AG04450 (cell line): ENCODE data around the gene PPP1R13L. TPM values are rescaled to one million over a fixed set of nuclear protein-coding genes. Genes with fewer than 3 reads are reported as not detected.

Experiments
- CTCF ChIA-PET: fragments of 300-600, 350-600 bp; formaldehyde crosslinking; extraction: SDS; loops from one replicate; lab custom pipeline; 2022; ENCODE audit warnings: antibody characterized with exemption, inconsistent platforms; lab: Charles Lee
- POLR2A ChIA-PET: fragments of 350-600 bp; formaldehyde crosslinking; extraction: SDS; loops from one replicate; lab custom pipeline; 2021; ENCODE audit warnings: antibody characterized with exemption, inconsistent platforms; lab: Yijun Ruan, JAX
- DNase-seq: peaks from one replicate; pipeline ENCODE4 v3.0.0-alpha.2; 2011; ENCODE audit warnings: low read depth, low spot score
- H3K27ac ChIP-seq: one replicate; pipeline ENCODE4 v1.5.1; 2012; ENCODE audit warnings: low read depth, low read length, control low read depth
- H3K27me3 ChIP-seq: one replicate; pipeline ENCODE4 v1.6.0; 2012; ENCODE audit warnings: low read length; ENCODE audit not compliant: control insufficient read depth, insufficient read depth
- H3K4me3 ChIP-seq: 2 replicates; pipeline ENCODE4 v1.5.1; 2011; ENCODE audit warnings: mild to moderate bottlenecking, low read depth, low read length, control low read depth
- H3K9me3 ChIP-seq: 2 replicates; pipeline ENCODE4 v1.5.1; 2012; ENCODE audit warnings: low read length; ENCODE audit not compliant: control insufficient read depth, insufficient read depth
- polyA plus RNA-seq: library from polyadenylated mRNA; depleted of rRNA; stranded (reverse); fragments of >200 nt; gene quantifications from 2 replicates; pipeline ENCODE4 v1.2.3, GENCODE V29; 2011
- TF ChIP-seq, protein P1 (sequence below): IDR thresholded peaks from 2 replicates; pipeline ENCODE4 v1.5.1; 2011; ENCODE audit warnings: low read depth, low read length, control low read depth, inconsistent platforms

PPP1R13L gene
- polyA plus RNA-seq, 1 experiment, result 2.4 TPM

DNA sequence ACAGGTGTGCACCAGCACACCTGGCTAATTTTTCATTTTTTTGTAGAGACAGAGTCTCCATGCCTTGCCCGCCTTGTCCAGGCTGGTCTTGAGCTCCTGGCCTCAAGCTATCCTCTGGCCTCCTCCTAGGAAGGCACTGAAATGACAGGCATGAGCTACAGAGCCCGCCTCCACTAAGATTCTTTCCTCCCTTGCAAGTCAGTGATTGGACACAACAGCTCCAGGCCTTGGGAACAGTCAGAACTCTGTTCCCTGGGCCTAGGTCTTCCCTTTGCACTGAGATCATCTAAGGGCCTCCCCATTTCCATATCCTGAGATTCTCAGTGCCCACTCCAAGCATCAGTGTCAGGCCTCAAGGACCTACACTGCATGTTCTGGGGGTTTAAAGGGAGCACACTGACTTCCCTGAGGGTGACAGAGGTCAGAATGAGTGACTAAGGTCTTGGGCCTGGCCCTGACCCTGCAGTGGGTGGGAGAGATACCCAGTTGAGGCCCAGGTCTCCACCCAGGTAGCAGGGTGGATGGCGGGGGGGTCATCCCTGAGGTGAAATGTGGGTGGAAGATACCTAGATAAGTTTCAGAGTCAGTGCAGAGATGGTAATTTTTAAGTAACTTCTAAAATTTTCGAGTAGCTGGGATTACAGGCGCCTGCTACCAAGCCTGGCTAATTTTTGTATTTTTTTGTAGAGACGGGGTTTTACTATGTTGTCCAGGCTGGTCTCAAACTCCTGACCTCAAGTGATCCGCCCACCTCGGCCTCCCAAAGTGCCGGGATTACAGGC, 36.2 kb upstream of the PPP1R13L start:
- POLR2A ChIA-PET, result interaction anchor here (1.1 kb wide), 1 partner anchor 27 kb away, joined by 5 read pairs; the partner anchor contains the start of gene FOSB
- Histone ChIP-seq H3K27me3 (no peaks in the 10 kb centered on the region), H3K9me3 (no peaks in the 10 kb centered on the region), H3K27ac (peak overlapping the region; percentile 21), H3K4me3 (no peak overlapping the region)
- TF ChIP-seq, protein P1, sequence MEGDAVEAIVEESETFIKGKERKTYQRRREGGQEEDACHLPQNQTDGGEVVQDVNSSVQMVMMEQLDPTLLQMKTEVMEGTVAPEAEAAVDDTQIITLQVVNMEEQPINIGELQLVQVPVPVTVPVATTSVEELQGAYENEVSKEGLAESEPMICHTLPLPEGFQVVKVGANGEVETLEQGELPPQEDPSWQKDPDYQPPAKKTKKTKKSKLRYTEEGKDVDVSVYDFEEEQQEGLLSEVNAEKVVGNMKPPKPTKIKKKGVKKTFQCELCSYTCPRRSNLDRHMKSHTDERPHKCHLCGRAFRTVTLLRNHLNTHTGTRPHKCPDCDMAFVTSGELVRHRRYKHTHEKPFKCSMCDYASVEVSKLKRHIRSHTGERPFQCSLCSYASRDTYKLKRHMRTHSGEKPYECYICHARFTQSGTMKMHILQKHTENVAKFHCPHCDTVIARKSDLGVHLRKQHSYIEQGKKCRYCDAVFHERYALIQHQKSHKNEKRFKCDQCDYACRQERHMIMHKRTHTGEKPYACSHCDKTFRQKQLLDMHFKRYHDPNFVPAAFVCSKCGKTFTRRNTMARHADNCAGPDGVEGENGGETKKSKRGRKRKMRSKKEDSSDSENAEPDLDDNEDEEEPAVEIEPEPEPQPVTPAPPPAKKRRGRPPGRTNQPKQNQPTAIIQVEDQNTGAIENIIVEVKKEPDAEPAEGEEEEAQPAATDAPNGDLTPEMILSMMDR, result no peak
- CTCF ChIA-PET, result interaction anchor here (0.6 to 5.9 kb wide), 3 partner anchors 37 to 65 kb away, joined by 7 to 224 read pairs (median 8); no protein-coding TSS in a partner anchor
- DNase-seq, result no peak

DNA sequence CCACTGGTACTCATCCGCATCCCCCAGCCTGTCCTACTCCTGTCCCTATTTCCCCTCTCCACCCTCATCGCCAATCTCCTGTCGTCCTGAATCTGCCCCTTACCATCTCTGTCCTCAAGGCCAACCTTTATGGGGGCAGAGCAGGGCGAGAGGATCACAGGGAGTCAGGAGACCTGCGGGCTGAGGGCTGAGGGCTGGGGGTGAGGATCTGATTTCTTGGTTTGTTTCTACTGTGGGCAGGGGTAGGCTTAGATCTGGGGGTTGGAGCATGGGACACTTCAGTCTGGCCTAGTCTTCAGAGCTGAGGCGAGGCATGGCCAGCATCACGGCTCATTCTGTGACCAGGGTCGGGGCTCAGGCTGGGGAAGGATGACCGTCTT, 35.4 kb upstream of the PPP1R13L start:
- ChIA-PET POLR2A (interaction anchor here (1.1 to 1.8 kb wide), 3 partner anchors 28 to 39 kb away, joined by 5 to 30 read pairs (median 9); partner anchors contain the start of gene FOSB), CTCF (interaction anchor here (0.6 to 5.9 kb wide), 13 partner anchors 9 to 198 kb away, joined by 3 to 224 read pairs (median 9); partner anchors contain the start of gene FOSB)
- H3K27me3 ChIP-seq, result no peaks in the 10 kb centered on the region
- H3K9me3 ChIP-seq, result no peaks in the 10 kb centered on the region
- peak overlapping the region; percentile 62 for H3K4me3 ChIP-seq
- TF ChIP-seq, protein P1, result no peak
- H3K27ac ChIP-seq, result no peak overlapping the region
- DNase-seq, result no peak

DNA sequence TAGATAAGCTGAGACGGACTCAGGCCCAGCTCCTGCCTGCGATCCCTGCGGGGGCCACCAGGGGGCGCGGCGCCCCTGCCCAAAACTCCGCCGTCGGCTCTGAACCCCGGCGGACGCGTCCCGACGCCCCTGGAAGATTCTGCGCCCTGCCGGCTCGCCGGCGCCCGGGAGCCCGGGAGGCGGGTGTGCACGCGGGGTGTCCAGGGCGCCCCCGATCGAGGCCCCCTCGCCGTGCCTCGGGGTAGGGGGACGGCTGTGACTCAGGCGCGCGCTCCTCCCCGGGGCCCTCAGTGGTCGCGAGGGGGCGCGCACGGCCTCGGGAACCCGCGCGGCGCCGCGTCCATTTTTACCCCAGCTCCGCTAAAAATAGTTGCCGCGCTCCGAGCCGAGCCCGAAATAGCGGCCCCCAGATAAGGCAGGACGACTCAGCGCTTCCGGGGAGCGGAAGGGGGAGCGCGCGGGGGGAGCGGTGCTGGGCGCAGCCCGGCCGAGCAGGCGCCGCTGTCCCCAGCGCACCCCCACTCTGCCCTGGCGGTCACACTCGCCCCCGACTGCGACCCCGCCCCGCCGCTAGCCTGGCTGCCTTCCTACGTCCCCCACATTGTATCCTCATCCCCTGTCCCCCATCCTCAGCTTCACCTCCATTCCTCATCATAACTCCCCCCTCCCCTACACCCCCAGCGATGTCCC, 34.8 kb upstream of the PPP1R13L start:
- Histone ChIP-seq H3K9me3 (no peaks in the 10 kb centered on the region), H3K27ac (no peak overlapping the region), H3K4me3 (peak overlapping the region; percentile 62), H3K27me3 (no peaks in the 10 kb centered on the region)
- TF ChIP-seq, protein P1, result peak; percentile 96
- ChIA-PET POLR2A (interaction anchor here (0.8 to 1.8 kb wide), 6 partner anchors 9 to 46 kb away, joined by 3 to 30 read pairs (median 6); partner anchors contain the start of gene FOSB), CTCF (interaction anchor here (0.5 to 5.9 kb wide), 28 partner anchors 9 to 277 kb away, joined by 3 to 224 read pairs (median 5); partner anchors contain the start of genes ERCC1 and FOSB)
- no peak for DNase-seq

DNA sequence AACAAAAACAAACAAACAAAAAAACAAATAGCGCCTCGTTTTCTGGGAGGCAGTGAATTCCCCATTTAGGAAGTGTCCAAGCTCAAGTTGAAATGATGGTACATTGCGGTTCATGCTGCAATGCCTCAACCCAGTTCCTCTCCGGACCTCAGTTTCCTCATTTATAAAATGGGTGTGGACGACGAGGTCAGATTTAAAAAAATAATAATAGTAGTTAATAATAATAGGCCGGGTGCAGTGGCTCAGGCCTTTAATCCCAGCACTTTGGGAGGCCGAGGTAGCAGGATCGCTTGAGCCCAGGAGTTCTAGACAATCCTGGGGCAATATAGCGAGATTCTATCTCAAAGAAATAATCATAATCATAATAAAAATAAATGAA, 34.3 kb upstream of the PPP1R13L start:
- no peak for DNase-seq
- ChIA-PET POLR2A (interaction anchor here (0.8 to 1.8 kb wide), 6 partner anchors 8 to 47 kb away, joined by 3 to 30 read pairs (median 6); partner anchors contain the start of gene FOSB), CTCF (interaction anchor here (0.5 to 5.9 kb wide), 26 partner anchors 8 to 277 kb away, joined by 3 to 224 read pairs (median 6); partner anchors contain the start of genes ERCC1 and FOSB)
- TF ChIP-seq, protein P1, result no peak
- H3K27me3 ChIP-seq, result no peaks in the 10 kb centered on the region
- H3K9me3 ChIP-seq, result no peaks in the 10 kb centered on the region
- H3K27ac ChIP-seq, result no peak overlapping the region
- peak overlapping the region; percentile 62 for H3K4me3 ChIP-seq
